ENCODE data around the gene MYL12A.

MYL12A gene

GRCh38 chr18:3256693-3257626 is 9.4 kb downstream of the MYL12A start:
- DNase-seq: peak; percentile 83

DNA sequence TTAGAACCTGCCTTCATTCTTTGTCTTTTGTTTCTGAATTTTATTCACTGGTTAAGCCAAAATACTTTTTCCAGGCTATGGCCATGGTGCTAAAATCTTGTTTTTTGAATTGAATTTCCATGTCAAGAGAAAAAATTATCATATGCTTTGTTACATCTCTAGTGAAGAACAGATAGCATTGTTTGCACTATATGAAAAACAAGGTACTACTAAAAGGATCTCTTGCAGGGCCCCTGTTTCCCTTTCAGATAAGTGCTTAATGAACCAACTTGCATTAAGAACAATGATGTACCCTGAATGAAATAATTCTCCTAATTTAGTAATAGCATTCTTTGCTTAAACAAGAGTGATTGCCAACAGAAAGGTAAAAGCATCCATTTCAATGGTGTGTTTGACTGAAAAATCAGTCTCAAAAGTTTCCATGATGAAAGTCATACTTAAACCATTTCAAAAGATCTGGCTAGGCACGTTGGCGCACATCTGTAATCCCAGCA is 10.1 kb downstream of the MYL12A start:
- no peak for DNase-seq

DNA sequence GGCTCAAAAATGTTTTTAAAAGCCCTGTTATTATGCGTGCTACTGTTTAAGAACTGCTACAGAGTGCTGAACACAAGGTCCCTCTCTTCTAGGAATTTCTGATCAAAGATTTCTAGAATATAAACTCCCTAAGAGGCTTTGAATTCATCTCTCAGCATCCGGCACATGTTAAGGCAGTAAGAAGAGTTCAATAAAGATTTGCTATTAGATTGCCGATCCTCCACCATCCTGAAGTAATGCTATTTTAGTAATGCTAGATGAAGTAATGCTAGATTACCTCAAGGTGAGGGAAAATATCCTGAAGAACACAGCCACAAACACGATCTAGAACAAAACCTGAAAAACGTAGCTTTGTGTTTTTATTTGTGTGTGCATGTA is 13.4 kb downstream of the MYL12A start:
- peak; percentile 63 for DNase-seq

- DNase-seq: peak; percentile 96
These were observed 14.0 kb downstream of the MYL12A start, which contains the start of gene MYL12B for GRCh38 chr18:3261373-3262233. Gene MYL12B (plus strand): TSS chr18:3262133. CDS start chr18:3272899, 10,766 bp downstream.

- peak; percentile 90 for DNase-seq
These were observed 14.9 kb downstream of the MYL12A start for GRCh38 chr18:3262234-3263131.

DNA sequence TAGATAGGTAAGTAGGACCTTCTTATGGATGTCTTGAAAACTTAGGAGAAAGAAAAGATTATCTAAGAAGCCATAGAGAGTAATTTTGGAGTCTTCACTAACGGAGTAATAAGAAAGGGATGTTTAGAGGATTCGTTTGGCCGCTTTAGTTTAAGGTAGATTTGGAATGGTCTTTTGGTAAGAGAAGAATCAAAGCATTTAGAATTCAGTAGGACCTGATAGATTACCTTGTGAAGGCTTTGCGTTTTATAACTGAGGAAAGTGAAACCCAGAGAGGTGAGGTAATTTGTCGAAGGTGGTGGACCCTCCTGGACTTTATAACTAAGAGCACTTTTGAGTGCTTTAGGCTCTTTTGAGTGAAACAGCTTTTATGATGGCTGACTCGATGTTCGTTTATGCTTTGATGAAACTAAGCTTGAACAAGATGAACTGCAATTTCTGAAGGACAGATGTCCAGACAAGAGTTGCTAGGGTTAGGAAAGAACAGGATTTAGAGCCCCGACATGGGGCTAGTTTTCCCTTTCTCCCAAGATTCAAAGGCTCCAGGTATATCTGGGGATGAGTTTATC is 15.6 kb downstream of the MYL12A start:
- DNase-seq: peak; percentile 34

DNA sequence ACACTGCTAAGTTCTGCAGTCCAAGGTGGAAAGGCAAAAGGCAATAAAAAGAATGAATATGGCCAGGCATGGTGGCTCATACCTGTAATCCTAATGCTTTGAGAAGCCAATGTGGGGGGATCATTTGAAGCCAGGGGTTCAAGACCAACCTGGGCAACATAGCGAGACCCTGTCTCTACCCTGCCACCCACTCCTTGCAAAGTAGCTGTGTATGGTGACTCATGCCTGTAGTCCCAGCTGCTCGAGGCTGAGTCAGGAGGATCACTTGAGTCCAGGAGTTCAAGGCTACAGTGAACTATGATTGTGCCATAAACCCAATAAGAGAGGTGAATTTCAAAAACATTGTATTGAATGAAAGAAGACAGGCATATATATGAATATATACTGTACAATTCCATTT is 16.8 kb downstream of the MYL12A start:
- peak; percentile 34 for DNase-seq

- no peak for DNase-seq
These were observed 18.0 kb downstream of the MYL12A start for GRCh38 chr18:3265564-3266033.

DNA sequence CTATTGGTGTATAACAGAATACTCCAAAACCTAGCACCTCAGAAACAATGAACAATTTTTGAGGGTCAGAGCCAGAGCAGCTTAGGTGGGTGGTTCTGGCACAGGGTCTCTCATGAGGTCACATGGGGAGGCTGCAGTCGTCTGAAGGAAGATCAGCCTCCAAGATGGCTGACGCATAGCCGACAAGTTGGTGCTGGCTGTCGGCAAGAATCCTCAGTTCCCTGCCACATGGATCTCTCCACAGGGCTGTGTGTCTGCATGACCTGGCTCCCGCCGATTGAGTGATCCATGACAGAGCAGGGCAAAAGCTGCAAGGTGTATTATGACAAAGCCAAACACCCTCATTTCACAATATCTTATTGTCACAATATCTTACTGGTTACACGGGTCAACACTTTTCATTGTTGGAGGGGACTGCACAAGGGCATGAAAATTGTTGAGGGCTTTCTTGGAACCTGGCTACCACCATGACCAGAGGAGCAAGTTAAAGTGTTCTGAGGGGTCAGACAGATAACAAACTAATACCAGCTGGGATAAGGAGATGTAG is 18.5 kb downstream of the MYL12A start:
- DNase-seq: no peak

DNA sequence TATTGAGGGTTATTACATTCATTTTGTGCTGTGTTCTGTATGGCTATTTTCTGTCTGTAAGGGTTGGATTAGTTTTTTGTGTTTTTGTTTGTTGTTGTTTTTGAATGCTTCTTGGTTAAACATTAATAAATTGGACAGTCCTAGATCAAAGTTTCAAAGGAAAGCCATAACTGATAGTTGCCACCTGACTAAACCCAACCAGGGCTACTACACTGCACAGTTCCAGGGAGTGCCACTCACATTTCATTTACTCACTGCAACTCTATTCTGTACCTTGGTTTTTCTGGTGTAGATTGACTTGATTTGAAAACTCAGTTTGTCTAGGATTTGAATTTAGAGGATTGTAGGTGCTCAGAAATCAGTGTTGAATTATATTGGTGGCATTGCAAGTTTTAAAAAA is 20.7 kb downstream of the MYL12A start:
- no peak for DNase-seq

DNA sequence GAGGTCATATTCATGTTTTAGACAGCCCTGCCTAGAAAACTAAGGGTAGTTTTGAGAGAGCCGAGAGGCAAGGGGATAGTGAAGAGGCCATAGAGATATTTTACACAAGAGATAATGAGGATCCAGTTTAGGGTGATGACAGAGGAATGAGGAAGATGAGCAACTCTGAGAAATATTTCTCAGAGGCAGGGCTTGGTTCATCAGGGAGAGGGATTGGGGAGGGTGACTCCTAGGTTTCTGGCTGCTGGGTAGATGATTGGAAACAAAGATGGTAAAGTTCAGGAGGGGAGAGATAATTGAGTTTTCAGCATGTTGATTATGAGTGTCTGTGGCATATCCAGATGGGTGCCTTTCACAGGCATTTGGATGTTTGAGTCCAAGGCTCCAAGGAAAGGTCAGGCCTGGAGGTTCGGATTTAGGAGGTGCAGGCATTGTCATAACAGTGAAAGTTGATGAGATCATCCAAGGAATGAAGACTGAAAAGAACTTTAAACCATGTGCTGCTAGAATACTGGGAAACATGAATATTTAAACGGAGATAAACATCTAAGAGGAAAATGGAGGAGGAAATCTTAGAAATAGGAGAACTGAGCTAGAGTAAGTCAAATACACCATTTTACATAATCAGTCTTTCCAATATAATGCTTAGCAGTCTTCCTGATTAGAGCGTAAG is 21.8 kb downstream of the MYL12A start:
- DNase-seq: no peak

DNA sequence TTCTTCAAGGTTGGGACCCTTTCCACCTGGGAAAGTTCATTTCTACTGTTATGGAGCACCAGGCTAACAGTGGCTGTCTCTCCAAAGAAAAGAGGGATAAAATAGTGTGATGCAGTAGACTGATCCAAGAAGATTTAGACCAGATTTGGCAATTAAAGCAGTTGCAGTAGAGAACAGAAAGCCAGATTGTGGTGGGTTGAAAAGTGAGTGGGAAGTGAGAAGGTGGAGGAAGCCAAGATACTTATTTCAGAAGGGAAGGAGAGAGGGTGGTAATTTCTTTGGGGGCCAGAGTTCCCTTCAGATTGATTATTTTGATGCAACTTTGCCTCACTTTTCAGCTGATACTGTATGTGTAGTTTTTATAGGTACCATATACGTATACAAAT is 22.3 kb downstream of the MYL12A start:
- DNase-seq: no peak

DNA sequence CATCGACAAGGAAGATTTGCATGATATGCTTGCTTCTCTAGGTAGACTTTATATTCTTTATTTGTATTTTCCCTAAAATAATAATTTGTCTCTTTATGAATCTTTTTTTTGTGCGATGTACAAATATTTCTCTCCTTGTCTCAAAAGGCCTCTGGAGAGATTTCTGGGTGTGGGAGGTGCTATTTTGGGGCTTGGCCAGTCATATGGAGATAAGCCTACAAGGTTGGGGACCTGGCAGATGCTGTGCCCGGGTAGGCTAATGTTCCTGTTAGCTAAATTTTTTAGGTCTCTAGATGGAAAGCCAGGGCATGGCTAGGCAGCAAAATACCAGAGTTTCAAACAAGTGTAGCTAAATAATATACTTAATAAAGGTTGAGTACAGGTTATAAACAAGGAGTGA is 25.4 kb downstream of the MYL12A start:
- no peak for DNase-seq

DNA sequence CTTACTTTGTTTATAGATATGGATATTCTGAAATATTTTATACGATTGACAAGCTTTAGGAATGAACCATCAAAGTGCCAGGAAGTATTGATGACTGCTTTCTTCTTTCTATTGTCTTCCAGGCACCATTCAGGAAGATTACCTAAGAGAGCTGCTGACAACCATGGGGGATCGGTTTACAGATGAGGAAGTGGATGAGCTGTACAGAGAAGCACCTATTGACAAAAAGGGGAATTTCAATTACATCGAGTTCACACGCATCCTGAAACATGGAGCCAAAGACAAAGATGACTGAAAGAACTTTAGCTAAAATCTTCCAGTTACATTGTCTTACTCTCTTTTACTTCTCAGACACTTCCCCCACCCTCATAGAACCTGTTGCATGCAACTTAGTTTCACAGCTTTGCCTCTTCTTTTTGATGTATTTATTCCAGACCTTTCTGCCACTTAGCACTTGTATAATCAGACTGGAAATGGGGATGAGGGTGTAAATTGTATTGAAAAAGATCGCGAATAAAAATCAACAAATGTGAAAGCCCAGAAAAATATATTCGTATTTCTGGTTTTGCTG is 30.1 kb downstream of the MYL12A start:
- peak; percentile 84 for DNase-seq

DNA sequence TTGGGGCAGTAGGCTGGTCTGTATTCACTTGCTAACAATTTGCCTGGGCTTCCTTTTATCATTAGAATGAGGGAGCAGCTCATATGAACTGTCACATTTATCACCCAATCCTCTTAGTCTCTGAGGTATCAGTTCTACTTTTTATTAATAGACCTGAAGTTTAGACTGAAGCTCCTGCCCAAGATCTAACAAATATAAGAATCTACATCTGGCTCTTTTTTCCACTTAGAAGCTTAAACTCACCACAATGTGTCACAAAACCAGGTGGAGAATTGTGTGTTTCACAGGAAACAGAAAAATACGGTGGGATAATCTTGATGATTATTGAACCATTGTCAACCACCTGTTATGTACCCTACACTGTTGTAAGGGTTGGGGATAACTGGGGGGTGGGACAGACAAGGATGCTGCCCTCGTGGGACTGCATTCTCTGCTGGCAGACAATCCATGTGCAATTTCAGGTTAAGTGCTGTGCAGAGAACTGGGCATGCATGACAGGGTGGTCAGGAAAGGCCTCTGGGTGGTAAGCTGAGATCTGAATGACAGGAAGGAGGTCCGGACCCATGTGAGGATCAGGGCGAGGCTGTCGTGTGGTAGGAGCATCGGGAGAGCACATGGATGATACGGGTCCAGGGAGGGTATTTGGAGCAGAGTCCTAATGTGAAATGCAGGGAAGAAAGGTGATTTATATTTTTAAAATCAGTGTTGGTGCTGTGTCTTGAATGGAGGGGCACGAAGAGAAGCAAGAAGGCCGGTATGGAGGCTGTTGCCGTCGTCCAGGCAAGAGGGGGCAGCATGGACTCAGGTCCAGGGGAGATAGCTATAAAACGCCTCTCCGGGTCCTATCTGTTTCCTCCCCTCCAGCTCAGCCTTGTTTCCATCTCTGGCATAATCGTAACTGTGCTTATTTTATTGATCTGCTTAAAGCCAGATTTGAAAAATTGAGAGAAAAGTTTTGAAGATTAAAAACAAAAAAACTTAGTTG is 31.9 kb downstream of the MYL12A start:
- DNase-seq: no peak

- DNase-seq: peak; percentile 95
These were observed 34.1 kb downstream of the MYL12A start for GRCh38 chr18:3281456-3282400.

DNA sequence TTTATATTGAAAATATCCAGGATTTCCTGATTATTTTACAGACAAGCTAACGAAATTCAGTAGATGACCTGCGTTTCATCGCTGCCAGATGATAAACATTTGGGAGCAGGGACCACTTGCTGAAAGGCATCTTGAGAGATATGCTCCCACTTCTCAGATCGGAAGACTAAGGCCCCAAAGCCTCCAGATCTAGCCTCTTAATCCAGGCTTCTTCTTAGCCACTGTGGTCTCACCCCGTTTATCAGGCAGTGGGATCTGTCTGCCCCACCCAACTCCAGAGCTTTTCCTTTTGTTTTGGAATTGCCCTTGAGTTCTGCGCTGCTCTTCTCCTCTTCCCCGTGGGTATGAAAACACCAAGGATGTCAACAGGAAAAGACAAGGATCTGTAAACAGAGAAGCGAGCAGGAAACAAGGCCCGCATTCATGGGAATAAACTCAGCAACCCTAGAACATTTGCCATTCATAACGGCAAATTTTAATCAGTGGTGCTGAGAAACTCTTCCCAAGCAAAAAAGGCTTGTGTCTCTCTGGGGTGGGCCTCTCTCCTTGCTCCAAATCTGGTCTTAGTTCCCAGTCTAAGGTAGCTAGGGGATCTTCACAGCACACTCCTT is 35.8 kb downstream of the MYL12A start:
- DNase-seq: no peak

DNA sequence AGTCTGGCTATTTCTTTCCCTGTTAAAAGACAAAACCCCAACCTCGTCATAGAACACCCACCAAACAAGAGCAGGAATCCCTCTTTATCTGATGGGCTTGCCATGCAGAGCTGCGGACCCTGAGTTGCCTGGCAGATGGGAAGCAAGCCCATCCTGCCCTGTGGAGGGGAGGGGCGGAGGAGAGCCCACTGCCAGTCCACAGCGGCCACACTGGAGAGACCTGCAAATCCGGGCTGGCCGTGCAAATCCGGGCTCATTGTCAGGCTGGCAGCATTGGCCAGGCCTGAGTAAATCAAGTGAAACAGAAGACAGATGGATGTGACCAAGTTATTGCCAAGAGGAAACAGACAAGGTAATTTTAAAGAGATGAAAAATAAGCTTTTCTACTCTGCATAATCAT is 36.3 kb downstream of the MYL12A start:
- no peak for DNase-seq
